DOHH2 (cell line): ENCODE data around the gene PDSS1.

Experiments
- CTCF ChIP-seq: fragments of 200-600 bp; sonication (generic); IDR thresholded peaks from one replicate; pipeline ENCODE4 v1.5.1; 2014; ENCODE audit warnings: antibody characterized with exemption, mild to moderate bottlenecking, low read depth, low read length; ENCODE audit not compliant: poor library complexity, severe bottlenecking
- EZH2phosphoT487 ChIP-seq: fragments of 200-600 bp; sonication (generic); IDR thresholded peaks from 2 replicates; pipeline ENCODE4 v1.6.1; 2017; ENCODE audit warnings: borderline replicate concordance, mild to moderate bottlenecking, antibody characterized with exemption, low read length, moderate library complexity, mixed read lengths

GRCh38 chr10:26780793-26781601 is 83.5 kb downstream of the PDSS1 start:
- TF ChIP-seq EZH2phosphoT487 (no peak), CTCF (no peak)
